Neural progenitor cell (in vitro differentiated cells): ENCODE data around the gene PCTP.

Source experiments
- EZH2 ChIP-seq: fragments of 200-600 bp; sonication (generic); IDR thresholded peaks from 2 replicates; pipeline ENCODE4 v1.6.1; 2017; ENCODE audit warnings: antibody characterized with exemption, mild to moderate bottlenecking, moderate library complexity
- EZH2phosphoT487 ChIP-seq: fragments of 200-600 bp; sonication (generic); IDR thresholded peaks from 2 replicates; pipeline ENCODE4 v1.6.1; 2017; ENCODE audit warnings: antibody characterized with exemption
- TF ChIP-seq, protein P1 (sequence below): fragments of 200-600 bp; sonication (generic); IDR thresholded peaks from 2 replicates; pipeline ENCODE4 v1.5.1; 2017; ENCODE audit warnings: antibody characterized with exemption, mild to moderate bottlenecking

- TF ChIP-seq, protein P1, sequence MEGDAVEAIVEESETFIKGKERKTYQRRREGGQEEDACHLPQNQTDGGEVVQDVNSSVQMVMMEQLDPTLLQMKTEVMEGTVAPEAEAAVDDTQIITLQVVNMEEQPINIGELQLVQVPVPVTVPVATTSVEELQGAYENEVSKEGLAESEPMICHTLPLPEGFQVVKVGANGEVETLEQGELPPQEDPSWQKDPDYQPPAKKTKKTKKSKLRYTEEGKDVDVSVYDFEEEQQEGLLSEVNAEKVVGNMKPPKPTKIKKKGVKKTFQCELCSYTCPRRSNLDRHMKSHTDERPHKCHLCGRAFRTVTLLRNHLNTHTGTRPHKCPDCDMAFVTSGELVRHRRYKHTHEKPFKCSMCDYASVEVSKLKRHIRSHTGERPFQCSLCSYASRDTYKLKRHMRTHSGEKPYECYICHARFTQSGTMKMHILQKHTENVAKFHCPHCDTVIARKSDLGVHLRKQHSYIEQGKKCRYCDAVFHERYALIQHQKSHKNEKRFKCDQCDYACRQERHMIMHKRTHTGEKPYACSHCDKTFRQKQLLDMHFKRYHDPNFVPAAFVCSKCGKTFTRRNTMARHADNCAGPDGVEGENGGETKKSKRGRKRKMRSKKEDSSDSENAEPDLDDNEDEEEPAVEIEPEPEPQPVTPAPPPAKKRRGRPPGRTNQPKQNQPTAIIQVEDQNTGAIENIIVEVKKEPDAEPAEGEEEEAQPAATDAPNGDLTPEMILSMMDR = no peak
- TF ChIP-seq EZH2 (no peak), EZH2phosphoT487 (no peak)
Measured at GRCh38 chr17:55704401-55704800, 46.5 kb upstream of the PCTP start.
